C4-2B (cell line): ENCODE measurements around the gene ATG101.
A peak's percentile ranks its signal among the peaks of the same experiment; 100 is the strongest.

Source experiments
- H3K27ac ChIP-seq: fragments of 450-650 bp; 2 replicates; pipeline ENCODE4 v1.5.1; 2017
- CTCF ChIP-seq: fragments of 450-650 bp; conservative IDR thresholded peaks from 2 replicates; pipeline ENCODE4 v1.5.1; 2017; ENCODE audit warnings: mild to moderate bottlenecking
- ZFX ChIP-seq: fragments of 450-650 bp; IDR thresholded peaks from 2 replicates; pipeline ENCODE4 v1.6.1; 2017

ATG101 gene

GRCh38 chr12:52067081-52067374 lies 2.8 kb upstream of the ATG101 start:
- no peak for TF ChIP-seq CTCF
- H3K27ac ChIP-seq = no peak overlapping the region

GRCh38 chr12:52070185-52070925 lies 577 bp downstream of the ATG101 start:
- peak overlapping the region; percentile 88 for H3K27ac ChIP-seq
- TF ChIP-seq ZFX (no peak), CTCF (no peak)

GRCh38 chr12:52073531-52074381 lies 4.0 kb downstream of the ATG101 start:
- peak overlapping the region; percentile 1; the same call in 1 of the 2 replicates for H3K27ac ChIP-seq
- no peak for TF ChIP-seq CTCF
- TF ChIP-seq ZFX = no peak

- no peak for TF ChIP-seq CTCF
- no peak for TF ChIP-seq ZFX
- H3K27ac ChIP-seq = peak overlapping the region; percentile 2
These were observed 5.4 kb downstream of the ATG101 start for GRCh38 chr12:52074971-52075724.

GRCh38 chr12:52076811-52077210 lies 7.0 kb downstream of the ATG101 start:
- TF ChIP-seq ZFX (no peak), CTCF (no peak)
- H3K27ac ChIP-seq = no peak overlapping the region

- no peak overlapping the region for H3K27ac ChIP-seq
- TF ChIP-seq CTCF (no peak), ZFX (no peak)
These were observed 8.5 kb downstream of the ATG101 start for GRCh38 chr12:52078276-52078675.
